HEK293 (cell line): ENCODE data around the gene BAIAP3.

Source experiments
- EGR2 ChIP-seq: fragments of 450-650 bp; formaldehyde crosslinking; IDR thresholded peaks from 2 replicates; pipeline ENCODE4 v1.5.1; 2016; ENCODE audit warnings: low read depth, missing biosample characterization, missing genetic modification characterization
- GLIS2 ChIP-seq: fragments of 450-650 bp; formaldehyde crosslinking; IDR thresholded peaks from 2 replicates; pipeline ENCODE4 v1.5.1; 2016; ENCODE audit warnings: missing biosample characterization, missing genetic modification characterization
- KLF9 ChIP-seq: fragments of 450-650 bp; formaldehyde crosslinking; IDR thresholded peaks from 2 replicates; pipeline ENCODE4 v1.5.1; 2016; ENCODE audit warnings: missing biosample characterization, missing genetic modification characterization, low read depth
- OSR2 ChIP-seq: fragments of 450-650 bp; formaldehyde crosslinking; IDR thresholded peaks from 2 replicates; pipeline ENCODE4 v1.5.1; 2016; ENCODE audit warnings: missing biosample characterization, missing genetic modification characterization
- RBAK ChIP-seq: fragments of 450-650 bp; formaldehyde crosslinking; IDR thresholded peaks from 2 replicates; pipeline ENCODE4 v1.5.1; 2016; ENCODE audit warnings: missing biosample characterization, missing genetic modification characterization
- SALL2 ChIP-seq: fragments of 450-650 bp; formaldehyde crosslinking; IDR thresholded peaks from 2 replicates; pipeline ENCODE4 v1.5.0; 2017; ENCODE audit warnings: missing biosample characterization, mild to moderate bottlenecking, missing genetic modification characterization, borderline replicate concordance
- SCRT2 ChIP-seq: fragments of 450-650 bp; formaldehyde crosslinking; IDR thresholded peaks from 2 replicates; pipeline ENCODE4 v1.5.1; 2016; ENCODE audit warnings: missing biosample characterization, missing genetic modification characterization
- SP3 ChIP-seq: fragments of 450-650 bp; formaldehyde crosslinking; IDR thresholded peaks from 2 replicates; pipeline ENCODE4 v1.5.1; 2016; ENCODE audit warnings: missing biosample characterization, missing genetic modification characterization
- YY1 ChIP-seq: fragments of 450-650 bp; formaldehyde crosslinking; IDR thresholded peaks from 2 replicates; pipeline ENCODE4 v1.5.1; 2018; ENCODE audit warnings: missing biosample characterization, missing genetic modification characterization
- ZBTB1 ChIP-seq: fragments of 450-650 bp; formaldehyde crosslinking; IDR thresholded peaks from 2 replicates; pipeline ENCODE4 v1.5.1; 2016; ENCODE audit warnings: missing biosample characterization, missing genetic modification characterization
- ZBTB21 ChIP-seq: fragments of 450-650 bp; formaldehyde crosslinking; IDR thresholded peaks from 2 replicates; pipeline ENCODE4 v1.5.1; 2017; ENCODE audit warnings: missing biosample characterization, missing genetic modification characterization
- ZBTB6 ChIP-seq: fragments of 450-650 bp; formaldehyde crosslinking; IDR thresholded peaks from 2 replicates; pipeline ENCODE4 v1.5.1; 2017; ENCODE audit warnings: missing biosample characterization, missing genetic modification characterization
- ZNF10 ChIP-seq: fragments of 450-650 bp; formaldehyde crosslinking; IDR thresholded peaks from 2 replicates; pipeline ENCODE4 v1.5.1; 2017; ENCODE audit warnings: missing biosample characterization, missing genetic modification characterization
- ZNF138 ChIP-seq: fragments of 450-650 bp; formaldehyde crosslinking; IDR thresholded peaks from 2 replicates; pipeline ENCODE4 v1.5.1; 2016; ENCODE audit warnings: missing biosample characterization, missing genetic modification characterization, borderline replicate concordance
- ZNF155 ChIP-seq: fragments of 450-650 bp; formaldehyde crosslinking; IDR thresholded peaks from 2 replicates; pipeline ENCODE4 v1.5.1; 2016; ENCODE audit warnings: missing biosample characterization, missing genetic modification characterization
- ZNF157 ChIP-seq: fragments of 450-650 bp; formaldehyde crosslinking; IDR thresholded peaks from 2 replicates; pipeline ENCODE4 v1.5.1; 2016; ENCODE audit warnings: missing biosample characterization, missing genetic modification characterization
- ZNF18 ChIP-seq: fragments of 450-650 bp; formaldehyde crosslinking; IDR thresholded peaks from 2 replicates; pipeline ENCODE4 v1.5.1; 2016; ENCODE audit warnings: missing biosample characterization, missing genetic modification characterization
- ZNF211 ChIP-seq: fragments of 450-650 bp; formaldehyde crosslinking; IDR thresholded peaks from 2 replicates; pipeline ENCODE4 v1.5.1; 2016; ENCODE audit warnings: low read depth, missing biosample characterization, missing genetic modification characterization
- ZNF398 ChIP-seq: fragments of 450-650 bp; formaldehyde crosslinking; IDR thresholded peaks from 2 replicates; pipeline ENCODE4 v1.5.1; 2017; ENCODE audit warnings: missing biosample characterization, missing genetic modification characterization
- ZNF561 ChIP-seq: fragments of 450-650 bp; IDR thresholded peaks from 2 replicates; pipeline ENCODE4 v1.5.1; 2018; ENCODE audit warnings: missing biosample characterization, missing genetic modification characterization, borderline replicate concordance
- ZNF660 ChIP-seq: fragments of 450-650 bp; IDR thresholded peaks from 2 replicates; pipeline ENCODE4 v1.5.1; 2018; ENCODE audit warnings: missing biosample characterization, mild to moderate bottlenecking, missing genetic modification characterization
- ZNF664 ChIP-seq: fragments of 450-650 bp; formaldehyde crosslinking; IDR thresholded peaks from 2 replicates; pipeline ENCODE4 v1.5.1; 2016; ENCODE audit warnings: missing biosample characterization, missing genetic modification characterization
- ZNF677 ChIP-seq: fragments of 450-650 bp; IDR thresholded peaks from 2 replicates; pipeline ENCODE4 v1.5.0; 2018; ENCODE audit warnings: missing biosample characterization, mild to moderate bottlenecking, missing genetic modification characterization, moderate library complexity
- ZNF692 ChIP-seq: fragments of 450-650 bp; formaldehyde crosslinking; IDR thresholded peaks from 2 replicates; pipeline ENCODE4 v1.5.1; 2016; ENCODE audit warnings: missing biosample characterization, missing genetic modification characterization
- ZNF747 ChIP-seq: fragments of 450-650 bp; formaldehyde crosslinking; IDR thresholded peaks from 2 replicates; pipeline ENCODE4 v1.5.1; 2016; ENCODE audit warnings: missing biosample characterization, missing genetic modification characterization
- ZNF837 ChIP-seq: fragments of 450-650 bp; formaldehyde crosslinking; IDR thresholded peaks from 2 replicates; pipeline ENCODE4 v1.5.1; 2016; ENCODE audit warnings: missing biosample characterization, missing genetic modification characterization
- ZSCAN4 ChIP-seq: fragments of 450-650 bp; formaldehyde crosslinking; IDR thresholded peaks from 2 replicates; pipeline ENCODE4 v1.5.1; 2017; ENCODE audit warnings: missing biosample characterization, missing genetic modification characterization
- TF ChIP-seq, protein P1 (sequence below): fragments of 450-650 bp; formaldehyde crosslinking; optimal IDR thresholded peaks from 2 replicates; pipeline ENCODE3; 2016; ENCODE audit warnings: missing biosample characterization, mild to moderate bottlenecking, missing genetic modification characterization
- TF ChIP-seq, protein P2 (sequence below): fragments of 450-650 bp; formaldehyde crosslinking; IDR thresholded peaks from 2 replicates; pipeline ENCODE4 v1.5.1; 2016; ENCODE audit warnings: missing biosample characterization, missing genetic modification characterization

BAIAP3 gene

DNA sequence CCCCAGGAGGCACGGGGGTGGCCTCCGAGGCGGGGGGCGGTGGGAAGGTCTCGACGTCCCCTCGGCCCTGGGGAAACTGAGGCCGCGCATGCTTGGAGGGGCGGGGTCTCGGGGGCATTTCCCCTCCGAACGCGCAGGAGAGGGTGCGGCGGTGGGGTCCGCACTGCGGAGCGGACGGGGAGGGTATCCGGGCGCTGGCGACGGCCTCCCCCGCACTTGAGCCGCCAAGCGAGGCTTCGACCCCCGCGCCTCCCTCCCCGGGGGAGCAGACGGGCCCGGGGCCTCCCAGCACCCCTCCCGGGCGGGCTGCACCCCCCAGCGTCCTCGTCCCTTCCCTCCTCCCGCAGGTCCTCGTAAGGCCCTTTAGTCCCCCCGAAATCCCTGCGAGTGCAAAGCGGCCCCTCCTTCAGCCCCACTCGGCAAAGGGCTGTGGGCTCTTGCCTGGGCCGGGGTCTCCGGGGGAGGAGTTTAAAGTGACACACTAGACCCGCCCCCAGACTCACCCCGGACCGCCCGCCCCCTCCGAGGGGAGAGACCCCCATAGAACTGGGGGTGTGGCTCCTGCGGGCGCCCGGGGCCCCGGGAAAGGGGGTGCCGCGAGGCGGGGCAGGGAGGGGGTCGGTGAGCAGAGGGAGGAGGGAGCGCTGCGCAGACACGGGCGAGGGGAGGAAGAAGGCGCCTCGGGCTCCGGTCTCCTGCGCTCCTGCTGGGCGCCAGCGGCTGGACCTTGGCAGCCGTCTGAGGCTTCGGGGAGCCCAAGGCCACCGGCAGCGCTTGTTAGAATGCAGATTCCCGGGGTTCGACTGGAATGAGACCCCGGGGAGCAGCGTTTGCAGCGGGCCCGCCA, 632 bp downstream of the BAIAP3 start (continued):
- no peak for TF ChIP-seq ZNF837 (tag by site-specific recombination)
- no peak for TF ChIP-seq RBAK (tag by site-specific recombination)
- no peak for TF ChIP-seq ZNF677 (tag by site-specific recombination)
- TF ChIP-seq ZNF664 (tag by site-specific recombination): no peak
- TF ChIP-seq SP3: no peak
- no peak for TF ChIP-seq ZNF155 (tag by site-specific recombination)
- TF ChIP-seq EGR2 (tag by site-specific recombination): no peak
- no peak for TF ChIP-seq SALL2 (tag by site-specific recombination)
- TF ChIP-seq ZNF398 (tag by site-specific recombination): 0 out of 2 replicates have a peak, but pooled peaks have one; percentile 16
- no peak for TF ChIP-seq YY1 (tag by site-specific recombination)
- TF ChIP-seq ZNF157 (tag by site-specific recombination): no peak
- TF ChIP-seq KLF9 (tag by site-specific recombination): no peak
- TF ChIP-seq ZBTB21 (tag by site-specific recombination): no peak
- no peak for TF ChIP-seq ZBTB1
- no peak for TF ChIP-seq ZNF747 (tag by site-specific recombination)
- no peak for TF ChIP-seq ZNF561 (tag by site-specific recombination)
- TF ChIP-seq ZNF18 (tag by site-specific recombination): no peak
- TF ChIP-seq GLIS2: peak; percentile 76
- TF ChIP-seq SCRT2 (tag by site-specific recombination): no peak
- TF ChIP-seq, protein P1, sequence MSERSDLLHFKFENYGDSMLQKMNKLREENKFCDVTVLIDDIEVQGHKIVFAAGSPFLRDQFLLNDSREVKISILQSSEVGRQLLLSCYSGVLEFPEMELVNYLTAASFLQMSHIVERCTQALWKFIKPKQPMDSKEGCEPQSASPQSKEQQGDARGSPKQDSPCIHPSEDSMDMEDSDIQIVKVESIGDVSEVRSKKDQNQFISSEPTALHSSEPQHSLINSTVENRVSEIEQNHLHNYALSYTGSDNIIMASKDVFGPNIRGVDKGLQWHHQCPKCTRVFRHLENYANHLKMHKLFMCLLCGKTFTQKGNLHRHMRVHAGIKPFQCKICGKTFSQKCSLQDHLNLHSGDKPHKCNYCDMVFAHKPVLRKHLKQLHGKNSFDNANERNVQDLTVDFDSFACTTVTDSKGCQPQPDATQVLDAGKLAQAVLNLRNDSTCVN (tag by site-specific recombination): peak; percentile 22
- TF ChIP-seq OSR2 (tag by site-specific recombination): no peak
- TF ChIP-seq ZNF138 (tag by site-specific recombination): no peak
- TF ChIP-seq ZNF660 (tag by site-specific recombination): no peak
- TF ChIP-seq, protein P2, sequence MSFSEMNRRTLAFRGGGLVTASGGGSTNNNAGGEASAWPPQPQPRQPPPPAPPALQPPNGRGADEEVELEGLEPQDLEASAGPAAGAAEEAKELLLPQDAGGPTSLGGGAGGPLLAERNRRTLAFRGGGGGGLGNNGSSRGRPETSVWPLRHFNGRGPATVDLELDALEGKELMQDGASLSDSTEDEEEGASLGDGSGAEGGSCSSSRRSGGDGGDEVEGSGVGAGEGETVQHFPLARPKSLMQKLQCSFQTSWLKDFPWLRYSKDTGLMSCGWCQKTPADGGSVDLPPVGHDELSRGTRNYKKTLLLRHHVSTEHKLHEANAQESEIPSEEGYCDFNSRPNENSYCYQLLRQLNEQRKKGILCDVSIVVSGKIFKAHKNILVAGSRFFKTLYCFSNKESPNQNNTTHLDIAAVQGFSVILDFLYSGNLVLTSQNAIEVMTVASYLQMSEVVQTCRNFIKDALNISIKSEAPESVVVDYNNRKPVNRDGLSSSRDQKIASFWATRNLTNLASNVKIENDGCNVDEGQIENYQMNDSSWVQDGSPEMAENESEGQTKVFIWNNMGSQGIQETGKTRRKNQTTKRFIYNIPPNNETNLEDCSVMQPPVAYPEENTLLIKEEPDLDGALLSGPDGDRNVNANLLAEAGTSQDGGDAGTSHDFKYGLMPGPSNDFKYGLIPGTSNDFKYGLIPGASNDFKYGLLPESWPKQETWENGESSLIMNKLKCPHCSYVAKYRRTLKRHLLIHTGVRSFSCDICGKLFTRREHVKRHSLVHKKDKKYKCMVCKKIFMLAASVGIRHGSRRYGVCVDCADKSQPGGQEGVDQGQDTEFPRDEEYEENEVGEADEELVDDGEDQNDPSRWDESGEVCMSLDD (tag by site-specific recombination): peak; percentile 41; the same call in 1 of the 2 replicates
- no peak for TF ChIP-seq ZNF10 (tag by site-specific recombination)
- peak; percentile 53 for TF ChIP-seq ZNF692
- no peak for TF ChIP-seq ZSCAN4 (tag by site-specific recombination)
- TF ChIP-seq ZNF211: no peak
- no peak for TF ChIP-seq ZBTB6 (tag by site-specific recombination)
